ENCODE results near the gene JMY.
A peak's percentile ranks its signal among the peaks of the same experiment; 100 is the strongest.

Gene JMY

DNA sequence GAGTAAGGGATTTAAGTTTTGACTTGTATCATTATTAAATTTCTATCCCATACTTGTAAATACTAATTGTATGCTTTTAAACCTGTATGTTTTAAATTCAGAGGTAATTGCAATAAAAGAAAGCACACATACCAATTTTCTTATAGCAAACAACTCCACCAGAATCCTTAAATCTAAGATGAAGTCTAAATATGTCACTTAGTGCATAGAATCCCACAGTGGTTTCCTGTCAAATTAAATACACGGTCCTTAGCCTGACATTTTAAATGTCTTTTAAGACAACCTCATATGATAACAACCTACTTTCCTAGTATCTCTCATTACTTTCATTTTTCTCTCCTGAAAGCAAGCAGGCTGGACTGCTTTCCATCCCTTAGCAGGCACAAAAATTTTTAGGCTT is 52.0 kb downstream of the JMY start:
- DNase-seq = no peak

DNA sequence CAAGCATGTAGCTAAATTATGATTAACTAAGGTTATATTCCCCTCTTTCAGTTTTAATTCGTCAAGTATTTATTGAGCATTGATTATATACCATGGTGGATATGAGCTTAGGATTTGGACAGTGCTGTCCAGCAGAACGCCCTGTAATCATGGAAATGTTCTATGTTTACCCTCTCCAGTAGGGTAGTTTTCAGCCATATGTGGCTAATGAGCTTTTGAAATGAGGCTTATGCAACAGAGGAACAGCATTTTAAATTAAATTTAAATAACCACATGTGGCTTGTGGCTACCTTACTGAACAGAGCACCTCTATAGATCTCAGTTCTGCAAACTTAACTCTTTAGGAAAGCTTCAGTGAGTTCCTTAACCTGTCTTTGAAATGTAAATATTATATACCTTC is 59.1 kb downstream of the JMY start:
- DNase-seq = no peak

DNA sequence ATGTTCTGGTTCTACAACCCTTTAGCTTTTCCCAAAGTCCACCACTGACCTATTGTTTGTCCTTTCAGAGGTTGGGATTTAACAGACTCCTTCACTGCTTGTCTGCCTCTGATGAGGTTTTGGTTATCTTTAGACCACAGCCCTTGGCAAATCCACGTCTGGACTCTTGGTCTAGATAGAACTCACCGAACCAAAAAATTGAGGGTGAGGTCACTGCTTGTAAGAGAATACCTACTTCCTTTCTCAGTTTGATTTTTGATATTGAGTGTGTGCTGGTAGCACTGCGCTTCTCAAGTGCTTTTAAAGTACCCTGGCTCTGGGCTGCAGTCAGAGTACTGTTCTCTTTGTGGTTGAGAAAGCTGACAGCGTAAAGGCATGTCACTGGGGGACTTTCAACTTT is 61.7 kb downstream of the JMY start:
- DNase-seq = no peak

DNA sequence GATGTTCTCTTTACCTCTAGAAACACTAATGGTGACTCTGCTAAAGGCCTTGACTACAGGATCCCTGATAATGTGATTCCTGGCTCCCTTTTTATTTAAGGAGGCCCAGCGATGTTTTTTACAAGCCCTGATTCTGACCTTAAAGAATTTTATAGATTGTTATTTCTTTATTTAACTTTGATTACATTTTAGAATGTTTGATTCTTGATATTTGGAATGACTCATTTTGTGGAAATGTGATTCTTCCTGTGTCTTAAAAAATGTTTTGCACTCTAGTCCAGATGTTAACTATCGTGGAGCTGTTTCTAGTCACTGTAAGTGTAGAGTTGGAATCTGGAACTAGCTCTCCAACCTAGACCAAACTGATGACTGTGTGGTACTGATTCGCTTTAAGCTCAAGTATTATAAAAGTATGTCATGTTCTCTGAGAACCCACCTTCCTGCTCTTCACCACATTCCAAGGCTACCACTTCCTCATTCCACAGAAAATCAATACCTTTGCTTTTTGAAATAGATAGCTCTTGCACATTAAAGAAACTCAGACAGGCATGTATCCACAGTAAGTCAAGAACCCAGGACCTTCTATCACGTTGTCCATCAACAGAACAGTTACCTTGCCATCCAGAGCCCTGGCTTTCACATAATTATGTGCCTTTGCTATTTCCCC is 65.2 kb downstream of the JMY start:
- DNase-seq = peak; percentile 53

DNA sequence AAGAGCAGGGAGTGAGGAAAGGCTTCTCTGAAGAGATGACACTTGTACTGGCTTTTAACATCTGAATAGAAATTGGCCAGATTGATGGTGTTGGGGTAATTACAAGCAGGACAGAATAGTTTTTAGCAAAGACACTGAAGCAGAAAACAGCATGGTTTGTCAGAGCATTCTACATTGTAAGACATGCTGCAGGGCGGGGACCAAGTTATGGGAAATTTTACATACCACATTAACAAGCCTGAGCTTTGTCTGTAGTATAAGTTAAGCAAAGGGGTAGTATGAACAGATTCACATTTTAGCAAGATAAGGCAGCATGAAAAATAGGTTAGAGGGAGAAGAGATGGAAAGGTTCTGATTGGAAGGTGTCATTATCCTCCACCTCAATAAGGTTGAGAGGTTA is 66.5 kb downstream of the JMY start:
- no peak for DNase-seq

DNA sequence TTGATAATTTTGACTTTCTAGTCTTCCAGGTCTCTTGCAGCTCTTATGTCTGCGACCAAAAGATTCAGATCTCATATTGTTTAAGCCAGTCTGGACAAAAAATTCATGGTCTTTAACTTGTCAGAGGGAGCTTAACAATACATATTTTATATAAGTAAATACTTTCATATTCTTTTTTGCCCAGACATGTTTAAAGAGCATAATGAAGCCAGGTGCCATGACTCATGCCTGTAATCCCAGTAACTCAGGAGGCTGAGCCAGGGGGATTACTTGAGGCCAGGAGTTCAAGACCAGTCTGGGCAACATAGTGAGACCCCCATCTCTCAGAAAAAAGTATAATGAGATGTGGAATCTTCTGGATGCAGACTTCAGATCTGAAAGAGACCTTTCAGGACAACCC is 69.8 kb downstream of the JMY start:
- DNase-seq = no peak

DNA sequence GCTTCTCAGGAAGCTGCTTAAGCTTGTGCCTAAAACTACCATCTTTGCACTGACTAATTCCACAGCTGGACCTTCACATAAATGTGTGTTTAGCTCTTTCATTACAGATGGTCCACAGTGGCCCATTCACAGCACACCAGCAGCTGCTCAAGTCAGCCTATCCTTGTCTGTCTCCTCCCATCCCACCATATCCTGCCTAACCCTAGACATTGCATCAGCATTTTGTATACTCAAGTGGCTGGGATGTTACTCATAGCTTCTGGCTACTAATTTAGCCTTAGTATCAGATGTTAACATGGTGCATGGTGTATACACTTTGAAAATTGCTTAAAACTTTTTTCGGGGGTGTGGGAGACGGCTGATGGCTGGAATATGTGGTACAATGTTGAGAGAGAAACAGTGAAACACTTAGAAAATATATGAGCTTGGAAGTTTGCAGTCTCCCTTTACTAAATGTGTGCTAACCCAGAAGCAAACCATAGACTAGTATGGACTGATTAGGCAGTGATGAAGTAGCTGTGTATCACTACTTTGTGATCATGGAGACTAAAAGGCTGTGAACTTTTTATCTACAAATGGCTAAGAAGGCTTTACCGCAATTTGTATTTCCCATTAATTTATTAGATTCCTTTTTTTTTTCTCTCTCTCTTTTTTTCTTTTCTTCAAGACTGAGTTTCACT is 83.1 kb downstream of the JMY start:
- DNase-seq = peak; percentile 89

DNA sequence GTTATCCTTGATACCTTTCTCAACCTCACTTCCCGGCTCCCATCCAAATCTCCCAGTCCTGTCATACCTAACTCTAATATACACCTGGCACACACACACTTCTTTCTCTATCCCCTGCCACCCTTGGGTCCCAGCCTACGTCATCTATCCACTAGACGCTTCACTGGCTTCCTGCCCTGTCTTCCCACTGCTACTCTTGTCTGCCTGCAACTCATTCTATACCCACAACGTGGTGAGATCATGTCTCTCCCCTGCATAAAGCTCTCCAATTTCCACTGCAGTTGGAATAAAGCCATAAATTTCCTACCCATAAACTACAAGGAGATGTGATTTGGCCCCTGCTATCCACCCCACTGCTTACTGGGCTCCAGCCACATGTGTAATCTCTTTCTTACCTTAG is 93.5 kb downstream of the JMY start:
- no peak for DNase-seq

DNA sequence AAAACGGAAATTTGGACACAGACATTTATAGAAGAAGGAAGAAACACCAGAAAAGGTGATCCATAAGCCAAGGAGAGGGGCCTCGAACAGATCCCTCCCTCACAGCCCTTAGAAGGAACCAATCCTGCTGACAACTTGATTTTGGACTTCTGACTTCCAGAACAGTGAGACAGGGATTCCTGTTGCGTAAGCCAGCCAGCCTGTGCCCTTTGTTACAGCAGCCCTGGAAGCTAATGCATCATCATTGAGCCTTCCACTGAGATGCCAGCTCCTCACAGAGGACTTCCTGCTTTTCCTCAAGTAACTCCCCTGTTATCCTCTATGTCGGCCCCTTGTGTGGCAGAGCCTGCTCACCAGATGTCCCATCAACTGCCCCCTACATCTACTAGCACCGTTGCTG is 94.1 kb downstream of the JMY start:
- DNase-seq = peak; percentile 3

DNA sequence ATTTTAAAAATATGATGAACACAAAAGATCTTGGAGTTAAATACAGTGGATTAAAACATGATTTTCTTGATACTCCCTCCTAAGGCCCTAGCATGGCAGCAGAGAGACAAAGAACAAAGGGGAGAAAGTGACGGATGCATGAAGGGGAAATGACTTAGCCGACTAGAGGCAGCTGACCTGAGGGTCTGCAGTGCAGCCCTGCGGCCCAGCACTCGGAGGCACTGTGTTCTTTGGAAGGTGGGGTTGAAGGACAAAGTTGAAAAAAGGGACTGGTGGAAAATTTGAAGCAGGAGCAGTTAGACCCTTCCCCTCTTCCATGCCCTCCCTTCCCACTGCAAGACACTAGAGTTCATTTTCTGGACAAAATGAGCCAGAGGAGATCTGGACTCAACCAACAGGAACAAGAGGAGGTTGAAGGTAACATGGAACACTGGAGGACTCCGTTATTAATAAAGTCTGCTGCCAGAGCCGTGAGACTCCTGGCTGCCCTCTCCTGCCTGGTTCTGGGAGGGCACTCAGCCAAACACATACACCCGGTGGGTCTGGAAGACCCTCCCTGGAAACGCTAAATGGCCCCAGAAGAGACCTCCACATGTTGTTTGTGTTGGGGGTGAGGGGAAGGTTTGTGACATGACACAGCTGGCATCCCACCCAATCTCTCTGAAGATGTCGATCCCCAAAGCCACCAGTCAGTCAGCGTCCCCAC is 98.1 kb downstream of the JMY start:
- DNase-seq = no peak

DNA sequence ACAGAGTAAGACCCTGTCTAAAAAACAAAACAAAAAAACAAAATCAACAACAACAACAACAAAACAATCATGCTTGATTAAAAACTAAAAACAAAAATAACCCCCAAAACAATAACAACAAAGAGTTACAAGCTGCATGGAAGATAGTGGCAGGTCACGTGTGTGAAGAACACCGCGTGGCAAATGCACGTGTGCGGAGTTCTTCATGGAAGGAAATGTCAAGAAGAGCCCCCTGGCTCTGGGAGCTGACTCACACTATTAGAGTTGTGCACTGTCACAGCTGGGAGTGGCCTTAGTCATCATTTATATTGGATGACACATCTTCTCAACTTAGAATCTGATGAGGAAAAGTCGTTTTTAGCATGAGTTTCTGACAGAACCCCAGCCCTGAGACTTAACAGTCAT is 110.5 kb downstream of the JMY start:
- DNase-seq = peak; percentile 74

DNA sequence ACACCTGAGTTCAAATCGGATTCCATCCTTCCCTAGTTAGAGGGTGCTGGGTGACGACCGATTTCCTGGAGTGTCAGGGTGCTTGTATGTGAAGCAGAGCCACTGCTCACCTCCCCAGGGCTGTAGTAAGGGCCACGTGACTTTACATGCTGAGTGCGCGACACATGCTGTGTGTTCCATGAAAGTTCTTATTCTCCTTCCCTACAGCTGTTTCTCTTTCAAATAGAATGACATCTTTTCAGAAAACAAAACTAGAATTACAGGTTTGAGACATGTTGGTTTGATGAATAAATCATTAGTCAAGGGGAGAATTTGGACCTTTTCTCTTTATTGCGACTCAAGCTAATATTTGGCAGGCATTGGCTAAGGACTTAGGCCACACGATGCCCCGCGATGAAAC is 113.1 kb downstream of the JMY start:
- DNase-seq = no peak

DNA sequence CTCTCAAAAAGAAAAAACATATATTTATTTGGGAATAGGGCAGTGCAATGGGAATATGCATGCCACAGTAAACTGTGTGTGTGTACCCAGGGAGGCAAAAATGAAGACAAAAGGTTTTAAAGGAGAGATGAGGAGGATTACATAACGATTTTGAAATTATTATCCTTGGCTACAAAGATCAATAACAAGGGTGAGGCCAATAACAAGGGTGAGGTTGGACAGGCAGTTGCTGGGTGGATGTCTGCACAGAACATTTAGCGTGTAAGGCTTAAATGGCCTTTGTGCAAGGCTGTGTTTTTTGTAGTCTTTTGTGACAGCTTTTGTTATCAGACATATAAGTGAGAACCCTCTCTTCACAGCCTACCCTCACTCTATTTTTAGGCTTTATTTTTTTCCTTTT is 114.0 kb downstream of the JMY start:
- DNase-seq = no peak

DNA sequence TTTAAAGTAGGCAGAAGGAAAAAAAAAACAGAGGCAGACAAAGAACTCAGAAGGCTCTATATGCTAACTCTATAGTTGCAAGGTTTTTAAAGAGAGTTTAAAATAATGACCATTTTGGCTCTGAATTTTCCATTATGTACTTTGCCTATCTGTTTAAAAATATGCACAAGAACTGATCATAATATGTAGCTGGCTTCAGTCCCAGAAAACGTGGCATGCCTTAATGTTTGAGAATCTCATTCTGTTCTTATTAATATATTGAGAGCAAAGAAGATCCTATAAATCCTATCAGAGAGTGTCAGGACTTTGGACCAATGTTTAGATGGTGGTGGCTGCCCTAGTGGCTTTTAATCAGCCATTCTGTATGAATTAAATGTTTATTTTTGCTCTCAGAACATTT is 121.5 kb downstream of the JMY start:
- peak; percentile 27 for DNase-seq
